Astrocyte (in vitro differentiated cells and primary cell): ENCODE measurements around the gene MARK1. TPM values are rescaled to one million over a fixed set of nuclear protein-coding genes. Genes with fewer than 3 reads are reported as not detected.

Experiments
- DNase-seq: peaks from one replicate; pipeline ENCODE4 v3.0.0-alpha.2; 2010; ENCODE audit warnings: low read depth
- FAIRE-seq: peaks from 2 replicates; lab custom pipeline; 2011; peaks lifted over from hg19 to GRCh38; lab: Jason Lieb, UNC
- H2AFZ ChIP-seq: 2 replicates; pipeline ENCODE4 v1.6.0; 2012; ENCODE audit warnings: low read depth, low read length, inconsistent platforms
- H3K27ac ChIP-seq: 2 replicates; pipeline ENCODE4 v1.5.1; 2011; ENCODE audit warnings: low read depth, low read length, inconsistent platforms
- H3K27me3 ChIP-seq: 2 replicates; pipeline ENCODE4 v1.6.0; 2011; ENCODE audit warnings: low read length, inconsistent platforms; ENCODE audit not compliant: insufficient read depth
- H3K36me3 ChIP-seq: 2 replicates; pipeline ENCODE4 v1.5.1; 2011; ENCODE audit warnings: low read length, inconsistent platforms; ENCODE audit not compliant: insufficient read depth
- H3K4me1 ChIP-seq: 2 replicates; pipeline ENCODE4 v1.5.1; 2011; ENCODE audit warnings: low read length, inconsistent platforms; ENCODE audit not compliant: insufficient read depth
- H3K4me2 ChIP-seq: 2 replicates; pipeline ENCODE4 v1.6.0; 2012; ENCODE audit warnings: low read length, inconsistent platforms
- H3K4me3 ChIP-seq: 2 replicates; pipeline ENCODE4 v1.5.1; 2011; ENCODE audit warnings: low read depth, mild to moderate bottlenecking, low read length, inconsistent platforms; ENCODE audit not compliant: insufficient read depth
- H3K79me2 ChIP-seq: 2 replicates; pipeline ENCODE4 v1.6.0; 2012; ENCODE audit warnings: mild to moderate bottlenecking, low read length, inconsistent platforms; ENCODE audit not compliant: insufficient read depth
- H3K9ac ChIP-seq: 2 replicates; pipeline ENCODE4 v1.6.0; 2012; ENCODE audit warnings: mild to moderate bottlenecking, low read length, inconsistent platforms
- H3K9me3 ChIP-seq: 2 replicates; pipeline ENCODE4 v1.5.1; 2012; ENCODE audit warnings: low read depth, mild to moderate bottlenecking, low read length, inconsistent platforms; ENCODE audit not compliant: insufficient read depth
- H4K20me1 ChIP-seq: 2 replicates; pipeline ENCODE4 v1.6.0; 2012; ENCODE audit warnings: low read length, inconsistent platforms; ENCODE audit not compliant: insufficient read depth
- H3K27ac Mint-ChIP-seq: one replicate; pipeline ENCODE4 v1.8.0; 2021; ENCODE audit warnings: mild to moderate bottlenecking, mixed read lengths; ENCODE audit not compliant: unreplicated experiment
- H3K27me3 Mint-ChIP-seq: one replicate; pipeline ENCODE4 v1.8.0; 2021; ENCODE audit warnings: low read depth, mixed read lengths; ENCODE audit not compliant: unreplicated experiment
- H3K36me3 Mint-ChIP-seq: one replicate; pipeline ENCODE4 v1.8.0; 2021; ENCODE audit warnings: low read depth, mixed read lengths; ENCODE audit not compliant: unreplicated experiment
- H3K4me1 Mint-ChIP-seq: one replicate; pipeline ENCODE4 v1.8.0; 2021; ENCODE audit warnings: low read depth, mixed read lengths; ENCODE audit not compliant: unreplicated experiment
- H3K4me3 Mint-ChIP-seq: one replicate; pipeline ENCODE4 v1.8.0; 2021; ENCODE audit warnings: mild to moderate bottlenecking, moderate library complexity, mixed read lengths; ENCODE audit not compliant: unreplicated experiment
- H3K9me3 Mint-ChIP-seq: one replicate; pipeline ENCODE4 v1.8.0; 2021; ENCODE audit warnings: mild to moderate bottlenecking, mixed read lengths; ENCODE audit not compliant: unreplicated experiment
- EZH2 ChIP-seq: IDR thresholded peaks from 2 replicates; pipeline ENCODE4 v1.6.1; 2012; ENCODE audit warnings: mild to moderate bottlenecking, low read length, inconsistent platforms; ENCODE audit not compliant: insufficient read depth
- total RNA-seq: library from RNA; stranded (reverse); gene quantifications from 2 replicates; pipeline ENCODE4 v1.2.1, GENCODE V29; 2021
- TF ChIP-seq, protein P1 (sequence below): IDR thresholded peaks from 2 replicates; pipeline ENCODE4 v1.5.1; 2011; ENCODE audit warnings: low read depth, mild to moderate bottlenecking, inconsistent platforms, low read length, moderate library complexity; ENCODE audit not compliant: insufficient read depth

Gene MARK1
- total RNA-seq, 1 donor from 2014 or later: 10.8 TPM

DNA sequence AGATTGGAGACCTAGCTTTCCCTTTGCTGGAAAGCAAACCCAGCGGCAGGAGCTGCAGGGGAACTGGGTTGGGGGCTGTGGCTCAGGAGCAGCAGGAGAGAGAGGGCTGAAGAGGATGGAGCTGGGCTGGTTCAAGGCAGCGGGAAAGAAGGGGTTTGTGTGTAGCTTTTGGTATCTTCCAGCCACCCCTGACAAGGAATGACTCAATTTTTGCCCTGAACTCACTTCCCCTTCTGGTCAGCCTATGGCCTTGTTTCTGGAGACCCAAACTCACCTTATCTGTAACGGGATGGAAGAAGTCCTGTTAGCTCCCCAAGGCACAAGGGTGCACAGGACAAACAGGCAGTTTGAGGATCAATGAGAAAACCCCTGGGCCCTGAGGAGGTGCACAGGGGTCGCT lies 175.4 kb downstream of the MARK1 start:
- FAIRE-seq: no peak
- H3K9me3 Mint-ChIP-seq: peaks cover 4% of the 10 kb centered on the region

DNA sequence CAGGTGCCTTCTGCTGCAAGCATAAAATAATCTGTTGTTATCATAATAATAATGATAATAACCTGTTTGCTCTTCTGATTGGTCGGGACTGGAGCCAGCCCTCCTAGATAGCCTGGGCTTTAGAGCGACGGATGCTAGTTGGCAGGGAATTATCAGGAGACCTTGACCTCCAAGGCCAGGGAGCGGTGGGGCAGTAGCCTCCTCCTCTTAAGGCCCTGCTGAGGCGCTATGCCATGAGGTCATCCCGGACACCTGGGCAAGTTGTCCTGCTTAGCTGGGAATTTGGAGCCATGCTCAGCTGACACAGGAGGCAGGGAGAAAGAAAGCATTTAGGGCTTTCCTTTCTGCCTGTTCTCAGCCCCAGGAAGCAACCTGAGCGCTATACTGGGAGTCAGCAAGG lies 177.8 kb downstream of the MARK1 start:
- Histone ChIP-seq H2AFZ (no peak overlapping the region), H3K9me3 (no peaks in the 10 kb centered on the region), H3K36me3 (no peaks in the 10 kb centered on the region), H3K9ac (no peak overlapping the region), H3K4me1 (no peaks in the 10 kb centered on the region), H4K20me1 (no peaks in the 10 kb centered on the region), H3K79me2 (no peaks in the 10 kb centered on the region), H3K4me3 (no peak overlapping the region), H3K27me3 (no peaks in the 10 kb centered on the region), H3K4me2 (no peak overlapping the region), H3K27ac (no peak overlapping the region)
- no peak overlapping the region for H3K27ac Mint-ChIP-seq
- H3K4me1 Mint-ChIP-seq: peaks cover 2% of the 10 kb centered on the region
- H3K9me3 Mint-ChIP-seq: peaks cover 4% of the 10 kb centered on the region
- TF ChIP-seq, protein P1, sequence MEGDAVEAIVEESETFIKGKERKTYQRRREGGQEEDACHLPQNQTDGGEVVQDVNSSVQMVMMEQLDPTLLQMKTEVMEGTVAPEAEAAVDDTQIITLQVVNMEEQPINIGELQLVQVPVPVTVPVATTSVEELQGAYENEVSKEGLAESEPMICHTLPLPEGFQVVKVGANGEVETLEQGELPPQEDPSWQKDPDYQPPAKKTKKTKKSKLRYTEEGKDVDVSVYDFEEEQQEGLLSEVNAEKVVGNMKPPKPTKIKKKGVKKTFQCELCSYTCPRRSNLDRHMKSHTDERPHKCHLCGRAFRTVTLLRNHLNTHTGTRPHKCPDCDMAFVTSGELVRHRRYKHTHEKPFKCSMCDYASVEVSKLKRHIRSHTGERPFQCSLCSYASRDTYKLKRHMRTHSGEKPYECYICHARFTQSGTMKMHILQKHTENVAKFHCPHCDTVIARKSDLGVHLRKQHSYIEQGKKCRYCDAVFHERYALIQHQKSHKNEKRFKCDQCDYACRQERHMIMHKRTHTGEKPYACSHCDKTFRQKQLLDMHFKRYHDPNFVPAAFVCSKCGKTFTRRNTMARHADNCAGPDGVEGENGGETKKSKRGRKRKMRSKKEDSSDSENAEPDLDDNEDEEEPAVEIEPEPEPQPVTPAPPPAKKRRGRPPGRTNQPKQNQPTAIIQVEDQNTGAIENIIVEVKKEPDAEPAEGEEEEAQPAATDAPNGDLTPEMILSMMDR: no peak
- TF ChIP-seq EZH2: no peak
- DNase-seq (no peak), FAIRE-seq (no peak)
- no peak overlapping the region for H3K4me3 Mint-ChIP-seq
- no peaks in the 10 kb centered on the region for H3K36me3 Mint-ChIP-seq
- H3K27me3 Mint-ChIP-seq: peaks cover 23% of the 10 kb centered on the region

More for the DNA sequence above, 175.4 kb downstream of the MARK1 start:
- DNase-seq: no peak
- Histone ChIP-seq H2AFZ (no peak overlapping the region), H3K9me3 (no peaks in the 10 kb centered on the region), H3K4me3 (no peak overlapping the region), H3K36me3 (no peaks in the 10 kb centered on the region), H3K79me2 (no peaks in the 10 kb centered on the region), H3K27me3 (no peaks in the 10 kb centered on the region), H4K20me1 (no peaks in the 10 kb centered on the region), H3K27ac (no peak overlapping the region), H3K4me1 (no peaks in the 10 kb centered on the region), H3K4me2 (no peak overlapping the region), H3K9ac (no peak overlapping the region)
- Mint-ChIP-seq H3K27me3 (peaks cover 27% of the 10 kb centered on the region), H3K4me1 (peaks cover 2% of the 10 kb centered on the region), H3K27ac (no peak overlapping the region), H3K4me3 (no peak overlapping the region), H3K36me3 (no peaks in the 10 kb centered on the region)
- TF ChIP-seq, protein P1: no peak
- no peak for TF ChIP-seq EZH2

DNA sequence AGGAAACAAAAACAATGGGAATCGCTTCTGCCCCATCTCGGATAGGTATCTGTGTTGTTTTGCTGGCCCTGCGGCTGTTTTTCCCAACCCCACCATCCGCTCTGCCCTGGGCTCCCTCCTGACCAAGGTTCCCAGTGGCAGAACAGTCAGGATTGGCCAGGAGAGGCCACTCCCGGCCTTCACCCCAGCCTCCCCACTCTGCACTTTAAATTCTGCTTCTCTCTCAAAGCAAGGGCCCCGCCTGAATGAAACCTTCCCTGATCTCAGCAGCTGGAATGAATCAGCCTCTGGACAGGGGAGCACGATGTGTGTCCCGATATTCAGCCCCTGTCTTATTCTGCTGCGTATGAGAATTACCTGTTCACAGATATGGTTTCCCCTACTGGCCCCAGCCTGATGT lies 178.5 kb downstream of the MARK1 start:
- Mint-ChIP-seq H3K9me3 (peaks cover 4% of the 10 kb centered on the region), H3K4me1 (peaks cover 2% of the 10 kb centered on the region), H3K36me3 (no peaks in the 10 kb centered on the region), H3K27me3 (peaks cover 23% of the 10 kb centered on the region), H3K4me3 (no peak overlapping the region), H3K27ac (no peak overlapping the region)
- Histone ChIP-seq H4K20me1 (no peaks in the 10 kb centered on the region), H3K9ac (no peak overlapping the region), H3K79me2 (no peaks in the 10 kb centered on the region), H2AFZ (no peak overlapping the region), H3K27ac (no peak overlapping the region), H3K36me3 (no peaks in the 10 kb centered on the region), H3K4me1 (no peaks in the 10 kb centered on the region), H3K4me2 (no peak overlapping the region), H3K27me3 (no peaks in the 10 kb centered on the region), H3K9me3 (no peaks in the 10 kb centered on the region), H3K4me3 (no peak overlapping the region)
- TF ChIP-seq, protein P1: no peak
- TF ChIP-seq EZH2: no peak
- FAIRE-seq (no peak), DNase-seq (no peak)
